ENCODE measurements around the gene DPH6. TPM values are rescaled to one million over a fixed set of nuclear protein-coding genes. Genes with fewer than 3 reads are reported as not detected.
"Not testable (repeated sequence)": the region's sequence is repeated elsewhere in the genome, so short reads cannot be mapped to it uniquely, and the experiment has no call there.

Gene DPH6
- total RNA-seq, 1 experiment from 2014 or later: 20.3 TPM

DNA sequence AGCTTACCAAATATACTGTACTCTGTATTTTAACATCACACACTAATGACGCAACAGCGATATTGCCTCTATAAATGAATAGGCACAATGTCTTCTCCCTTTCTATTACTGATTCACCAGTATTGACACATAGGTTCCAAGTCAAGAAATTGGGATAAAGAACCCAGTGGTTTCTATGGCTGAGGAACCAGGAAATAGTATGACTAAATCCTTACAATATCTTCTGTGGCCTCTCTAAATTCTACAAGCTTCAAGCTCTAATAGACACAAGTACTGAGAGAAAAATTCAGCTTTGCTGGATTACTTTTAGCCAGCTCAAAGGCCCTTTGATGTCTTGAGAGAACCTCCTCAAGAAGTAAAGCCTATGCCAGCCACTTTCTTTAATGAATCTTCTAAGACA lies 162.5 kb downstream of the DPH6 start:
- intact Hi-C loops (cut with micrococcal nuclease): no loop called here
- Mint-ChIP-seq H3K4me3 (ENCODE audit: unreplicated experiment) (no peak overlapping the region), H3K36me3 (ENCODE audit: insufficient read depth, unreplicated experiment) (peaks cover 11% of the 10 kb centered on the region), H3K4me1 (ENCODE audit: insufficient read depth, unreplicated experiment) (no peaks in the 10 kb centered on the region), H3K9me3 (ENCODE audit: unreplicated experiment) (no peaks in the 10 kb centered on the region), H3K27ac (ENCODE audit: low read depth, unreplicated experiment) (no peak overlapping the region), H3K27me3 (ENCODE audit: insufficient read depth, unreplicated experiment) (no peaks in the 10 kb centered on the region)
- ChIA-PET CTCF (interaction anchor here (0.7 kb wide), 1 partner anchor 17 kb away, joined by 3 read pairs; no protein-coding TSS in a partner anchor), POLR2A (no interaction called here)
- no TSS peak for BruUV-seq (replicated peaks)
- no peak for DNase-seq (ENCODE audit: unreplicated experiment)
- TF ChIP-seq CTCF (IDR thresholded peaks at IDR 0.05; ENCODE audit: unreplicated experiment): no peak

- H3K9me3 Mint-ChIP-seq (ENCODE audit: unreplicated experiment): no peaks in the 10 kb centered on the region
- H3K4me3 Mint-ChIP-seq (ENCODE audit: unreplicated experiment): no peak overlapping the region
- no TSS peak for BruUV-seq (replicated peaks)
- ChIA-PET CTCF (interaction anchor here (1.1 kb wide), 1 partner anchor 92 kb away, joined by 4 read pairs; no protein-coding TSS in a partner anchor), POLR2A (interaction anchor here (1.0 kb wide), 1 partner anchor 8 kb away, joined by 3 read pairs; no protein-coding TSS in a partner anchor)
- no peak for TF ChIP-seq CTCF (IDR thresholded peaks at IDR 0.05; ENCODE audit: unreplicated experiment)
- peaks cover 19% of the 10 kb centered on the region for H3K36me3 Mint-ChIP-seq (ENCODE audit: insufficient read depth, unreplicated experiment)
- intact Hi-C loops (cut with micrococcal nuclease): no loop called here
- no peaks in the 10 kb centered on the region for H3K27me3 Mint-ChIP-seq (ENCODE audit: insufficient read depth, unreplicated experiment)
- no peak overlapping the region for H3K27ac Mint-ChIP-seq (ENCODE audit: low read depth, unreplicated experiment)
- DNase-seq (ENCODE audit: unreplicated experiment): no peak
- H3K4me1 Mint-ChIP-seq (ENCODE audit: insufficient read depth, unreplicated experiment): no peaks in the 10 kb centered on the region
Measured at GRCh38 chr15:35381328-35381727, 164.6 kb downstream of the DPH6 start.

DNA sequence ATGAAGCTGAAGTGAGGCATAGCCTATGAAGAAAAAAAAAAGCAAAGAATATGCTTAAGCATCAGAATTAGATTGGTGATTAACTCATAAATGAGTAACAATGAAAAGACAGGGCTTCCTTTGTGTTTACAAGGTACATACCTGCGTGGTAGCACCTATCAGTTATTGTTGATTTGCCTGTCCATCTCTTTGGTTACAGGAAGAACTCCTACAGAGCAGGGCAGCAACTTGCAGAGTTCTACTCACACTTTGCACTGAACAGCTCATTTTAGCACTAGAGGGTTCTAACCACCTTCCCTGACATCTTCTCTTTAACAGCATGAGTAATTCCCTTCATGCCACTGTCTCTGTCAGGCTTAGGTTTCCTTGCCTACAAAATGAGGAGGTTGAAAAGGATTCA lies 166.0 kb downstream of the DPH6 start:
- Mint-ChIP-seq H3K4me1 (ENCODE audit: insufficient read depth, unreplicated experiment) (no peaks in the 10 kb centered on the region), H3K9me3 (ENCODE audit: unreplicated experiment) (no peaks in the 10 kb centered on the region), H3K4me3 (ENCODE audit: unreplicated experiment) (no peak overlapping the region), H3K27me3 (ENCODE audit: insufficient read depth, unreplicated experiment) (no peaks in the 10 kb centered on the region), H3K27ac (ENCODE audit: low read depth, unreplicated experiment) (no peak overlapping the region), H3K36me3 (ENCODE audit: insufficient read depth, unreplicated experiment) (peaks cover 19% of the 10 kb centered on the region)
- no peak for TF ChIP-seq CTCF (IDR thresholded peaks at IDR 0.05; ENCODE audit: unreplicated experiment)
- BruUV-seq (replicated peaks): no TSS peak
- CTCF ChIA-PET: no interaction called here
- POLR2A ChIA-PET: no interaction called here
- DNase-seq (ENCODE audit: unreplicated experiment): no peak
- intact Hi-C loops (cut with micrococcal nuclease): no loop called here

DNA sequence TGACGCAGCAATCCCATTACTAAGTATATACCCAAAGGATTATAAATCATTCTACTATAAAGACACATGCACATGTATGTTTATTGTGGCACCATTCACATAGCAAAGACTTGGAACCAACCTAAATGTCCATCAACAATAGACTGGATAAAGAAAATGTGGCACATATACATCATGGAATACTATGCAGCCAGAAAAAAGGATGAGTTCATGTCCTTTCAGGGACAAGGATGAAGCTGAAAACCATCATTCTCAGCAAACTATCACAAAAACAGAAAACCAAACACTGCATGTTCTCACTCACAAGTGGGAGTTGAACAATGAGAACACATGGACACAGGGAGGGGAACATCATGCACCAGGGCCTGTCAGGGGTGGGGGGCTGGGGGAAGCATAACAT lies 167.5 kb downstream of the DPH6 start:
- H3K27me3 Mint-ChIP-seq (ENCODE audit: insufficient read depth, unreplicated experiment): not testable (repeated sequence)

GRCh38 chr15:35376707-35377106 lies 169.3 kb downstream of the DPH6 start:
- Mint-ChIP-seq H3K9me3 (ENCODE audit: unreplicated experiment) (no peaks in the 10 kb centered on the region), H3K36me3 (ENCODE audit: insufficient read depth, unreplicated experiment) (peaks cover 31% of the 10 kb centered on the region), H3K27ac (ENCODE audit: low read depth, unreplicated experiment) (no peak overlapping the region), H3K4me1 (ENCODE audit: insufficient read depth, unreplicated experiment) (no peaks in the 10 kb centered on the region), H3K27me3 (ENCODE audit: insufficient read depth, unreplicated experiment) (no peaks in the 10 kb centered on the region), H3K4me3 (ENCODE audit: unreplicated experiment) (no peak overlapping the region)
- intact Hi-C loops (cut with micrococcal nuclease): no loop called here
- ChIA-PET CTCF (interaction anchor here (1.2 kb wide), 1 partner anchor 68 kb away, joined by 3 read pairs; no protein-coding TSS in a partner anchor), POLR2A (no interaction called here)
- TF ChIP-seq CTCF (IDR thresholded peaks at IDR 0.05; ENCODE audit: unreplicated experiment): no peak
- DNase-seq (ENCODE audit: unreplicated experiment): peak; percentile 13
- no TSS peak for BruUV-seq (replicated peaks)

More for the DNA sequence above, 167.5 kb downstream of the DPH6 start:
- H3K9me3 Mint-ChIP-seq (ENCODE audit: unreplicated experiment); CTCF ChIA-PET; H3K4me3 Mint-ChIP-seq (ENCODE audit: unreplicated experiment); intact Hi-C loops (cut with micrococcal nuclease); H3K4me1 Mint-ChIP-seq (ENCODE audit: insufficient read depth, unreplicated experiment); DNase-seq (ENCODE audit: unreplicated experiment); POLR2A ChIA-PET; H3K27ac Mint-ChIP-seq (ENCODE audit: low read depth, unreplicated experiment); BruUV-seq (replicated peaks): not testable (repeated sequence)
- H3K36me3 Mint-ChIP-seq (ENCODE audit: insufficient read depth, unreplicated experiment): peaks cover 19% of the 10 kb centered on the region

Measured in MCF 10A (cell line).